Lower lobe of right lung (tissue), 2 donors: Measurements from ENCODE around the gene RIC1. TPM values are rescaled to one million over a fixed set of nuclear protein-coding genes. Genes with fewer than 3 reads are reported as not detected.
"Not testable (repeated sequence)": the region's sequence is repeated elsewhere in the genome, so short reads cannot be mapped to it uniquely, and the experiment has no call there.

Source experiments
- ATAC-seq, 2 donors: fragments of 200-7000 bp; cut with Tn5 transposase; one replicate each; pipeline ENCODE4 v1.9.1; 2020 to 2022; ENCODE audit warnings: mild to moderate bottlenecking in 2 of 2, moderate library complexity in 2 of 2
- DNase-seq: peaks from one replicate; pipeline ENCODE4 v3.0.0-alpha.2; 2020
- H3K27ac ChIP-seq: fragments of 200-600 bp; one replicate; pipeline ENCODE4 v1.8.0; 2022
- H3K27me3 ChIP-seq: fragments of 200-600 bp; one replicate; pipeline ENCODE4 v1.8.0; 2022; ENCODE audit warnings: low read depth
- H3K36me3 ChIP-seq: fragments of 200-600 bp; one replicate; pipeline ENCODE4 v1.8.0; 2022; ENCODE audit warnings: mild to moderate bottlenecking
- H3K4me1 ChIP-seq: fragments of 200-600 bp; one replicate; pipeline ENCODE4 v1.8.0; 2022
- H3K4me3 ChIP-seq: fragments of 200-600 bp; one replicate; pipeline ENCODE4 v1.8.0; 2022; ENCODE audit warnings: mild to moderate bottlenecking
- H3K9me3 ChIP-seq: fragments of 200-600 bp; one replicate; pipeline ENCODE4 v1.8.0; 2022
- intact Hi-C: fragments of 100-400 bp; cut with DNase I; formaldehyde crosslinking; loops from one replicate; pipeline ENCODE4 v1.11.0; 2022
- total RNA-seq: library from RNA; stranded (reverse); fragmentation: NEBNext Ultra II Directional; extraction: Animal tissue kit (Norgen Biotek cat#: 25700); gene quantifications from one replicate; pipeline ENCODE4 v1.2.1, GENCODE V29; 2021
- TF ChIP-seq, protein P1 (sequence below): fragments of 200-600 bp; IDR thresholded peaks from one replicate; pipeline ENCODE4 v1.8.0; 2022; ENCODE audit warnings: antibody characterized with exemption, mild to moderate bottlenecking
- donor health status: DM: no; HTN: yes; CAD: no; lungs with severe emphysema.

RIC1 gene
- total RNA-seq, 1 donor from 2014 or later, result 20.5 TPM

DNA sequence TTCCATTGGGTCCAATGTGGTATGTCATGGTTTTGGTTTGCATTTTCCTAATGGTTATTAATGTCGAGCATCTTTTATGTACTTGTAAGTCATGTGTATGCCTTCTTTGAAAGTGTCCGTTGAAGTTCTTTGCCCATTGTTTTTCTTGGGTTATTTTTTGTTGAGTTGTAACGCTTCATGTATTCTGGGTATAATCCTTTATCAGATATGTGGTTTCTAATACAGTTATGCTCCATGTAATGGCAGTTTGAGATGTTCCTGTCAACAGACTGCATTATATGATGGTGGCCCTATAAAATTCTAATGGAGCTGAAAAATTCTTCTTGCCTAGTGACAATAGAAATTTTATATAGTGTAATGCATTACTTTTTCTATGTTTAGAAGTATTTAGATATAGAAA, 17.2 kb downstream of the RIC1 start:
- Histone ChIP-seq H3K27ac (no peak overlapping the region), H3K4me3 (no peak overlapping the region), H3K9me3 (peaks cover 14% of the 10 kb centered on the region), H3K36me3 (no peaks in the 10 kb centered on the region), H3K27me3 (no peaks in the 10 kb centered on the region), H3K4me1 (peaks cover 6% of the 10 kb centered on the region)
- intact Hi-C loops, result no loop called here
- TF ChIP-seq, protein P1, sequence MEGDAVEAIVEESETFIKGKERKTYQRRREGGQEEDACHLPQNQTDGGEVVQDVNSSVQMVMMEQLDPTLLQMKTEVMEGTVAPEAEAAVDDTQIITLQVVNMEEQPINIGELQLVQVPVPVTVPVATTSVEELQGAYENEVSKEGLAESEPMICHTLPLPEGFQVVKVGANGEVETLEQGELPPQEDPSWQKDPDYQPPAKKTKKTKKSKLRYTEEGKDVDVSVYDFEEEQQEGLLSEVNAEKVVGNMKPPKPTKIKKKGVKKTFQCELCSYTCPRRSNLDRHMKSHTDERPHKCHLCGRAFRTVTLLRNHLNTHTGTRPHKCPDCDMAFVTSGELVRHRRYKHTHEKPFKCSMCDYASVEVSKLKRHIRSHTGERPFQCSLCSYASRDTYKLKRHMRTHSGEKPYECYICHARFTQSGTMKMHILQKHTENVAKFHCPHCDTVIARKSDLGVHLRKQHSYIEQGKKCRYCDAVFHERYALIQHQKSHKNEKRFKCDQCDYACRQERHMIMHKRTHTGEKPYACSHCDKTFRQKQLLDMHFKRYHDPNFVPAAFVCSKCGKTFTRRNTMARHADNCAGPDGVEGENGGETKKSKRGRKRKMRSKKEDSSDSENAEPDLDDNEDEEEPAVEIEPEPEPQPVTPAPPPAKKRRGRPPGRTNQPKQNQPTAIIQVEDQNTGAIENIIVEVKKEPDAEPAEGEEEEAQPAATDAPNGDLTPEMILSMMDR, result no peak
- no peak for ATAC-seq
- DNase-seq, result no peak

DNA sequence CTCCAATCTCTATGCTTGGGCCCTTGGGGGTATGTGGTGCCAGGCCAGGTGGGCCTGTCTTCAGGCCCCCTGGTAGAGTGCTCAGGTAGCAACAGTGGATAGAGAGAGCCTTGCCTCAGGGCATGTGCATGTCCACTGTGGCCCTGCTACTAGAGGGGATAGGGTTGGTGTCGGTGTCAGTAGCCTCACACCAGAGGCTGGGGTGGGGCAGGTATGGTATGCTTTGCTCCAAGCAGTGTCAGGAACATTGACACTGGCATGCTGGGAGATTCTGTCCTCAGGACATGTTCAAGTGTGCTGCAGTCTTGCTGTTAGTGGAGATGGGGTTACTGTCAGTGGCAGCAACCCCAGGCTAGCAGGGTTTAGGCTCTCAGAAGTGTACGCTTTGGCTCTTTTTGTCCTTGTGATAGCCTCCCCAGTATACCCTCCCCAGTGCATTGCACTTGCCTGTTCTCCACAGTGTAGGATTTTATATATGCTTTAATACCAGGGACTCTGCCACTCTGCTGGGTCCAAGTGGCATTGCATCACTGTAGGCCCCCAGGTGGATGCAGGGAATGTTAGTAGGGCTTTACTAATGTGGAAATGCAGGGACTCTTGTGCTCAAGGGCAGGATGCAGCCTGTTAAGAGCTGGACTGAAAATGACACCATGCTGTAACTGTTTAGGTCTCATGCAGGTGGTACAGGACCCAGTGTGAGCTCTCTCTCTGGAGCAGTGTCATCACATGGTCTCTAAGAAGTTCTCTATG, 21.6 kb downstream of the RIC1 start:
- Histone ChIP-seq H3K36me3 (no peaks in the 10 kb centered on the region), H3K9me3 (peaks cover 34% of the 10 kb centered on the region), H3K4me1 (peaks cover 6% of the 10 kb centered on the region), H3K27ac (no peak overlapping the region), H3K27me3 (no peaks in the 10 kb centered on the region), H3K4me3 (no peak overlapping the region)
- ATAC-seq (peak; percentile 23 to 41), DNase-seq (no peak)
- intact Hi-C loops, result no loop called here
- TF ChIP-seq, protein P1, result no peak

DNA sequence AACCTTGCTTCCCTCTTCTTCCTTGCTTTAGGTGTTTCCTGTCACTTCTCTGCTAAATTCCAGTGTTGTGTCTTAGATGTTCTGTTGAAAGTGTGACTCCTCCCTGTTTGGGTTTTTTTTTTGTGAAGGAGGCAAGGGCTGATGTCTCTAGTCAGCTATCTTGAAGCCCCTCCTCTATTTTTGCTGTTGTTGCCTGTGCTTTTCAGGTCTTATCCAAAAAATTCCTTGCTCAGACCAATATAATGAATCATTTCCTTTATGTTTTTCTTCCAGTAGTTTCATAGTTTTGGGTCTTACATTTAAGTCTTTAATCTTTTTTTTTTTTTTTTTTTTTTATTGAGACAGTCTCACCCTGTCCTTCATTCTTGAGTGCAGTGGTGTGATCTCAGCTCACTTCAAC, 22.3 kb downstream of the RIC1 start:
- intact Hi-C loops, result no loop called here
- no peak overlapping the region for H3K4me3 ChIP-seq
- ATAC-seq (no peak), DNase-seq (no peak)
- no peaks in the 10 kb centered on the region for H3K36me3 ChIP-seq
- H3K9me3 ChIP-seq, result peaks cover 34% of the 10 kb centered on the region
- peaks cover 3% of the 10 kb centered on the region for H3K4me1 ChIP-seq
- H3K27me3 ChIP-seq, result no peaks in the 10 kb centered on the region
- no peak overlapping the region for H3K27ac ChIP-seq
- TF ChIP-seq, protein P1, result no peak

DNA sequence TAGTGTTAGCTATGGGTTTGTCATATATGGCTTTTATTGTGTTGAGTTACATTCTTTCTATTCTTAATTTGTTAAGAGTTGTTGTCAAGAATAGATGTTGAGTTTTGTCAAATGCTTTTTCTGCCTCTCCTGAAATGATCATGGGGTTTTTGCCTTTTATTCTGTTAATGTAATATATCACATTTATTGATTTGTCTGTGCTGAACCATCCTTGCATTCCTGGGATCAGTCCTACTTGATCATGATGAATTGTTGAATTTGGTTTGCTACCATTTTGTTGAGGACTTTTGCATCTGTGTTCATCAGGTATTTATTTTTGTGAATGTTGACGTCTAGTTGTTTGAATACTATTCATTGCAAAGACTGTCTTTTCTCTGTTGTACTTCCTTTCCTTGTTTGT, 23.9 kb downstream of the RIC1 start:
- H3K9me3 ChIP-seq, result peaks cover 34% of the 10 kb centered on the region
- no peaks in the 10 kb centered on the region for H3K4me1 ChIP-seq
- H3K27me3 ChIP-seq, result no peaks in the 10 kb centered on the region
- TF ChIP-seq, protein P1, result no peak
- DNase-seq (no peak), ATAC-seq (no peak)
- intact Hi-C loops, result no loop called here
- no peak overlapping the region for H3K4me3 ChIP-seq
- H3K27ac ChIP-seq, result no peak overlapping the region
- no peaks in the 10 kb centered on the region for H3K36me3 ChIP-seq

DNA sequence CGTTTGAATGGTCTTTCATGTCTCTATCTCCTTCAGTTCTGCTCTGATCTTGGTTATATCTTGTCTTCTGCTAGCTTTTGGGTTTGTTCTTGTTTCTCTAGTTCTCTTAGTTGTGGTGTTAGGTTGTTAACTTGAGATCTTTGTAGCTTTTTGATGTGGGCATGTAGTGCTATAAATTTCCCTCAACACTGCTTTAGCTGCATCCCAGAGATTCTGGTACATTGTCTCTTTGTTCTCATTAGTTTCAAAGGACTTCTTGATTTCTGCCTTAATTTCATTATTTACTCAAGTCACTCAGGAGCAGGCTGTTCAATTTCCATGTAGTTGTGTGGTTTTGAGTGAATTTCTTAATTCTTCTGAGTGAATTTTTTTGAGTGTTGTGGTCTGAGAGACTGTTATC, 33.9 kb downstream of the RIC1 start:
- H3K4me3 ChIP-seq, H3K4me1 ChIP-seq, DNase-seq, H3K36me3 ChIP-seq, H3K9me3 ChIP-seq, H3K27me3 ChIP-seq, ATAC-seq, H3K27ac ChIP-seq, intact Hi-C loops: not testable (repeated sequence)

DNA sequence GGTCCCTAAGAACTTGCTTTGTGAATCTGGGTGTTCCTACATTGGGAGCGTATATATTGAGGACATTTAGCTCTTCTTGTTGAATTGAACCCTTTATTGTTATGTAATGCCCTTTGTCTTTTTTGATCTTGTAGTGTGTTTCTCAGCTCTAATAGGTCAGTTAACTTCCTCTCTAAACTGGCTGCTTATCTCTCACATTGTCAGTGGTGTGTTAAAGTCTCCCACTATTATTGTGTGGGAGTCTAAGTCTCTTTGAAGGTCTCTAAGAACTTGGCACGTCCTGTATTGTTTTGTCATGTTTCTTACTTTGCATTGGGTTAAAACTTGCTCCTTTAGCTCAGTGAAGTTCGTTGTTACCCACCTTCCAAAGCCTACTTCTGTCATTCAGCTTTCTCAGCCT, 36.2 kb downstream of the RIC1 start:
- H3K4me1 ChIP-seq, result no peaks in the 10 kb centered on the region
- H3K4me3 ChIP-seq, result no peak overlapping the region
- no peak for ATAC-seq
- no peaks in the 10 kb centered on the region for H3K36me3 ChIP-seq
- peaks cover 7% of the 10 kb centered on the region for H3K9me3 ChIP-seq
- DNase-seq, result no peak
- H3K27ac ChIP-seq, result no peak overlapping the region
- no peaks in the 10 kb centered on the region for H3K27me3 ChIP-seq
- TF ChIP-seq, protein P1, result no peak
- intact Hi-C loops, result no loop called here
